SU-DHL-6 (cell line): ENCODE results near the gene DIPK1A.

ENCODE experiments used
- CTCF ChIP-seq: fragments of 200-600 bp; sonication (generic); IDR thresholded peaks from one replicate; pipeline ENCODE4 v1.5.1; 2017; ENCODE audit warnings: antibody characterized with exemption, mild to moderate bottlenecking, low read length, moderate library complexity; ENCODE audit not compliant: insufficient read depth, poor library complexity, severe bottlenecking
- EZH2phosphoT487 ChIP-seq: fragments of 200-600 bp; sonication (generic), shearing (Covaris generic); conservative IDR thresholded peaks from 2 replicates; pipeline ENCODE4 v1.6.1; 2018; ENCODE audit warnings: mild to moderate bottlenecking, antibody characterized with exemption, low read length, moderate library complexity, mixed read lengths

GRCh38 chr1:92902406-92902744 is 58.9 kb downstream of the DIPK1A start:
- TF ChIP-seq CTCF: no peak
- TF ChIP-seq EZH2phosphoT487: no peak
